HG02840 (cell line): ENCODE data around the gene TAMM41.
"Not testable (repeated sequence)": the region's sequence is repeated elsewhere in the genome, so short reads cannot be mapped to it uniquely, and the experiment has no call there.

Experiments
- ATAC-seq: cut with Tn5 transposase; IDR thresholded peaks from one replicate; pipeline ENCODE4 v1.9.1; 2021; ENCODE audit warnings: mild to moderate bottlenecking, moderate library complexity, moderate number of reproducible peaks; ENCODE audit not compliant: unreplicated experiment, low FRiP score

TAMM41 gene

DNA sequence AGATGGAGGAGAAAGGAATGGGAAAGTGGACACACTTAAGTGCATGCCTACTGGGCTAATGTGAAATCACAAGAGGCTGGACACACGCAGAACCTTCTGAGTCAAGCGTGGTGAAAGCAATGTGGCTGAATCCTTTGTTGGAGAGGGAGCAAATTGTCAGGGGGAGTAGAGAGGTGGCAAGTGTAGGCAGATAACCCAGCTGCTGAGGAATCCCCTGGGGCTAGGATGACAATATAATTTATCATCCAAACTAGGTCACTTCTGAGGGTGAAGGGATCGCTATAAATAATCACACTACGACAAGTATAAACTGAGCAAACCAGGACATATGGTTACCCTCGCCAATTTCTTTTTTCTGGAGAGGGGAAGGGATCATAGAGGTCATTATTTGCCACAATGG lies 28.7 kb downstream of the TAMM41 start:
- no peak for ATAC-seq

GRCh38 chr3:11815111-11815510 lies 31.6 kb downstream of the TAMM41 start:
- ATAC-seq: no peak

DNA sequence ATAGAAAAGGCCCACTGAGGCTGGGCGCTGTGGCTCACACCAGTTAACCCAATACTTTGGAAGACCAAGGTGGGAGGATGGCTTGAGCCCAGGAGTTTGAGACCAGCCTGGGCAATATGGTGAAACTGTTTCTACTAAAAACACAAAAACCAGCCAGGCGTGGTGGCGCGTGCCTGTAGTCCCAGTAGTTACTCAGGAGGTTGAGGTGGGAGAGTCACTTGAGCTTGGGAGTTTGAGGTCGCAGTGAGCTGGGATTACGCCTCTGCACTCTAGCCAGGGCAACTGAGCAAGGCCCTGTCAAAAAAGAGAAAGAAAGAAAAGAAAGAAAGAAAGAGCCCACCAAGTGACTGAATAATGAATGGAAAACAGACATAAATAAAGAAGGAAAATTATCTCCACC lies 32.0 kb downstream of the TAMM41 start:
- no peak for ATAC-seq

GRCh38 chr3:11810276-11810675 lies 36.4 kb downstream of the TAMM41 start:
- no peak for ATAC-seq

- ATAC-seq: no peak
Observed at GRCh38 chr3:11808231-11808630, 38.5 kb downstream of the TAMM41 start.

GRCh38 chr3:11807686-11808085 lies 39.0 kb downstream of the TAMM41 start:
- ATAC-seq: no peak

- no peak for ATAC-seq
Observed at GRCh38 chr3:11805716-11806115, 41.0 kb downstream of the TAMM41 start.

DNA sequence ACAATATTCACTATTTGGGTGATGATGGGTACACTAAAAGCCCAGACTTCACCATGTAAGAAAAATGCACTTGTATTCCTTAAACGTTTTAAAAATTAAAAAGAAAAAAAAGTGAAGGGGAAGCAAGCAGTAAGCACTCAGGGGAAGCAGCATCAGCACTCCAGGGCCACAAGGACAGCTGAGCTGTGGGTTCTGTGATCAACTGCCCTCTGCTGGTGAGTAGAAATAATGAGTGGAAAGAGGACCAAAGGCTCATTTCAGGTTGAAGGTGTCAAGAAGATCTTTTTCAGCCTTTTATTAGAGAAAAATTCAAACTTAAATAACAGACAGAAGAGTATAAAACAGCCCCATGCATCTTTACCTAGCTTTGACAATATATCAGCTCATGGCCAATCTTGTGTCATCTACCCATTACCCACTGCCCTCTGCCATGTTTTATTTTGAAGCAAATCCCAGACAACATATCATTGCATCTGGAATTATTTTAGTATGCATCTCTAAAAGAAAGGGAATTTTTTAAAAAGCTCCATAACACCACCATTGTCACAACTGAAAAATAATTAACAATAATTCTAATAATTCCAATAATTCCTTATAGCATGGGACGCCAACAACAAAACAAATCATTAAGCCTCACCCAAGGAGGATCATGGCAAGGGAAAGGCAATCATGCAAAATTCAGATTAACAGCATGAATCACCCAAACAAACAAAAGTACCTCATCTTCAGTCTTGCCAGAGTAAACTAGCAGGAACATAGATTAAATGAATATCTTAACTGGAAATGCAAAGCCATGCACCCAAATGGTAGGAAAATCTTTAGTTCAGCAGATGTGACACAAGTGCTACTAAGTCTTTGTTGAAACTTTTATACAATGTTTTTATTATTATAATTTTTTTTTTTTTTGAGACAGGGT lies 42.5 kb downstream of the TAMM41 start:
- ATAC-seq: no peak

- no peak for ATAC-seq
Observed at GRCh38 chr3:11799791-11800190, 46.9 kb downstream of the TAMM41 start.

DNA sequence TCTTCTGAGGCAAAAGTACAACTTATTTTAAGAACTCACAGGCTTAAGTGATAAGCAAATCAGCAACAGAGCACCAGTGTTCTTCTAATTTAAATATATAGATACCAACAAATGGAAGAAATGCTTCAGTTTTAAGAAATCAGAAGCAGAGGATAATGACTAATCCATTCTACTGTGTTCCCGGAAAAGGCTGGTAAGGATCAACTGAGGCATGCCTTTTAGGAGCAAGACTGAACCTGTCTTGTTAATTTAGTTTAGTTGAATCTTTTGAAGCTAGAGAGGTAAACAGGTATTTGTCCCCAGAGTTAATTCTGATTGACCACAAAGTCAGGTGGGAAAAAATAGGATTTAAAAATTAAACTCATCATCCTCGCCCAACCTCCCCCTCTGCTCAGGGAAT lies 51.8 kb downstream of the TAMM41 start:
- no peak for ATAC-seq

- no peak for ATAC-seq
Observed at GRCh38 chr3:11791339-11792200, 55.1 kb downstream of the TAMM41 start.

- no peak for ATAC-seq
Observed at GRCh38 chr3:11789412-11789811, 57.3 kb downstream of the TAMM41 start.

- no peak for ATAC-seq
Observed at GRCh38 chr3:11784971-11785377, 61.7 kb downstream of the TAMM41 start.

GRCh38 chr3:11780341-11780740 lies 66.3 kb downstream of the TAMM41 start:
- ATAC-seq: no peak

GRCh38 chr3:11779626-11780025 lies 67.1 kb downstream of the TAMM41 start:
- no peak for ATAC-seq

GRCh38 chr3:11778248-11778647 lies 68.4 kb downstream of the TAMM41 start:
- ATAC-seq: no peak

DNA sequence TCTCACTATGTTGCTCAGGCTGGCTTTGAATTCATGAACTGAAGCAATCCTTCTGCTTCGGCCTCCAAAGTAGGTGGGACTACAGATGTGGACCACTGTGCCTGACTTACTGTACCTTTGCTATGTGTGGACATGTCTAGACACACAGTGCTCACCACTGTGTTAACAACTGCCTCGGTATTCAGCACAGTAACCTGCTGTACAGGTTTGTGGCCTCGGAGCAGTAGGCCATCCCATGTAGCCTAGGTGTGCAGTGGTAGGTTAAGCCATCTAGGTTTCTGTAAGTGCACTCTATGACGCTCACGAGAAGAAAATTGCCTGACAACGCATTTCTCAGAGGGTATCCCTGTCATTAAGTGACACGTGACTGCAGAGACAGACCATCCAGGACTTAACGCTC lies 70.3 kb downstream of the TAMM41 start:
- ATAC-seq: no peak

GRCh38 chr3:11775493-11775892 lies 71.2 kb downstream of the TAMM41 start:
- no peak for ATAC-seq

- ATAC-seq: no peak
Observed at GRCh38 chr3:11774296-11774877, 72.3 kb downstream of the TAMM41 start.

DNA sequence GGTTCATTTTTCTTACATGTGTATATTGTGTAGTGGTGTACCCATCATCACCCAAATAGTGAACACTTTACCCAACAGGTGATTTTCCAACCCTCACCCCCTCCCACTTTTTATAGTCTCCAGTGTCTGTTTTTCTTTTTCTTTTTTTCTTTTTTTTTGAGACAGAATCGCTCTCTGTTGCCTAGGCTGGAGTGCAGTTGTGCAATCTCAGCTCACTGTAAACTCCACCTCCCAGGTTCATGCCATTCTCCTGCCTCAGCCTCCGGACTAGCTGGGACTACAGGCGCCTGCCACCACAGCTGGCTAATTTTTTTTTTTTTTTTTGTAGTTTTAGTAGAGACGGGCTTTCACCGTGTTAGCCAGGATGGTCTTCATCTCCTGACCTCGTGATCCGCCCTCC lies 74.8 kb downstream of the TAMM41 start:
- not testable (repeated sequence) for ATAC-seq
